ENCODE data around the gene CACTIN. TPM values are rescaled to one million over a fixed set of nuclear protein-coding genes. Genes with fewer than 3 reads are reported as not detected.

Gene CACTIN
- total and polyA plus RNA-seq, 5 donors from 2014 or later: 2.9 to 32.7 (median 9.1) TPM

GRCh38 chr19:3641515-3642269 lies 15.1 kb upstream of the CACTIN start:
- H3K9me3 ChIP-seq (ENCODE audit: control insufficient read depth in 2 of 2, low read length in 2 of 2): no peaks in the 10 kb centered on the region
- H3K27ac ChIP-seq (ENCODE audit: insufficient read depth, low read length, poor library complexity, severe bottlenecking): no peak overlapping the region
- H3K4me3 ChIP-seq (ENCODE audit: low read depth, low read length): no peak overlapping the region
- Mint-ChIP-seq H3K4me3 (no peak overlapping the region), H3K27ac (no peak overlapping the region), H3K4me1 (no peaks in the 10 kb centered on the region), H3K36me3 (peaks cover 10% of the 10 kb centered on the region), H3K27me3 (no peaks in the 10 kb centered on the region), H3K9me3 (no peaks in the 10 kb centered on the region)
- DNase-seq: no peak
- H3K36me3 ChIP-seq (ENCODE audit: control insufficient read depth, insufficient read depth, low read length): peaks cover 7% of the 10 kb centered on the region
- H3K4me1 ChIP-seq (ENCODE audit: control insufficient read depth, insufficient read depth, low read length, poor library complexity, severe bottlenecking): no peaks in the 10 kb centered on the region
- no peaks in the 10 kb centered on the region for H3K27me3 ChIP-seq (ENCODE audit: control insufficient read depth, insufficient read depth, low read length)
- ATAC-seq (ENCODE audit: low read depth in 2 of 2): no peak

DNA sequence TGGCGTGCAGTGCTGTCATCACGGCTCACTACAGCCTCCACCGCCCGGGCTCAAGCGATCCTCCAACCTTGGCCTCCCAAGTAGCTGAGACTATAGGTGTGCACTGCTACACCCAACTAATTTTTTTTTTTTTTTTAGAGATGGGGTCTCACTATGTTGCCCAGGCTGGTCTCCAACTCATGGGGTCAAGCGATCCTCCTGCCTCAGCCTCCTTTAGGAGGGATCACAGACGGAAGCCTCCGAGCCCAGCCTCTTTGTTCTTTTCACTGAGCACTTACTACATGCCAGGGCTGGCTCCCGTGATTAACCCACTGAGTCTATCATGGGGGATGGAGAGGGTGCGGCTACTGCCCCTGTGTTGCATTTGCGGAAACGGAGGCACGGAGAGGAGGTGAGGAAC lies 12.9 kb upstream of the CACTIN start:
- no peak overlapping the region for H3K27ac ChIP-seq (ENCODE audit: insufficient read depth, low read length, poor library complexity, severe bottlenecking)
- no peaks in the 10 kb centered on the region for H3K27me3 Mint-ChIP-seq
- H3K9me3 Mint-ChIP-seq: peaks cover 0 to under 1% (median 0%) of the 10 kb centered on the region in 7 donors
- no peak overlapping the region for H3K4me3 ChIP-seq (ENCODE audit: low read depth, low read length)
- no peaks in the 10 kb centered on the region for H3K4me1 ChIP-seq (ENCODE audit: control insufficient read depth, insufficient read depth, low read length, poor library complexity, severe bottlenecking)
- peaks cover 7% of the 10 kb centered on the region for H3K36me3 ChIP-seq (ENCODE audit: control insufficient read depth, insufficient read depth, low read length)
- H3K27ac Mint-ChIP-seq: no peak overlapping the region
- no peak overlapping the region for H3K4me3 Mint-ChIP-seq
- H3K4me1 Mint-ChIP-seq: no peaks in the 10 kb centered on the region
- H3K27me3 ChIP-seq (ENCODE audit: control insufficient read depth, insufficient read depth, low read length): no peaks in the 10 kb centered on the region
- H3K9me3 ChIP-seq (ENCODE audit: control insufficient read depth in 2 of 2, low read length in 2 of 2): no peaks in the 10 kb centered on the region
- no peak for ATAC-seq (ENCODE audit: low read depth in 2 of 2)
- no peak for DNase-seq
- peaks cover 10% of the 10 kb centered on the region for H3K36me3 Mint-ChIP-seq

GRCh38 chr19:3638208-3639193 lies 11.9 kb upstream of the CACTIN start:
- Histone ChIP-seq H3K4me3 (ENCODE audit: low read depth, low read length) (no peak overlapping the region), H3K27ac (ENCODE audit: insufficient read depth, low read length, poor library complexity, severe bottlenecking) (no peak overlapping the region), H3K27me3 (ENCODE audit: control insufficient read depth, insufficient read depth, low read length) (no peaks in the 10 kb centered on the region), H3K36me3 (ENCODE audit: control insufficient read depth, insufficient read depth, low read length) (peaks cover 7% of the 10 kb centered on the region), H3K9me3 (ENCODE audit: control insufficient read depth in 2 of 2, low read length in 2 of 2) (no peaks in the 10 kb centered on the region), H3K4me1 (ENCODE audit: control insufficient read depth, insufficient read depth, low read length, poor library complexity, severe bottlenecking) (no peaks in the 10 kb centered on the region)
- Mint-ChIP-seq H3K27me3 (no peaks in the 10 kb centered on the region), H3K27ac (no peak overlapping the region), H3K4me1 (no peaks in the 10 kb centered on the region), H3K36me3 (peaks cover 10% of the 10 kb centered on the region), H3K4me3 (no peak overlapping the region), H3K9me3 (peaks cover 0 to 1% (median 0%) of the 10 kb centered on the region in 7 donors)
- no peak for ATAC-seq (ENCODE audit: low read depth in 2 of 2)
- DNase-seq: no peak

- Mint-ChIP-seq H3K27me3 (no peaks in the 10 kb centered on the region), H3K4me3 (no peak overlapping the region)
These were observed 11.0 kb upstream of the CACTIN start for GRCh38 chr19:3637621-3638020.

GRCh38 chr19:3636962-3637361 lies 10.4 kb upstream of the CACTIN start:
- Histone ChIP-seq H3K27me3 (ENCODE audit: control insufficient read depth, insufficient read depth, low read length) (no peaks in the 10 kb centered on the region), H3K9me3 (ENCODE audit: control insufficient read depth in 2 of 2, low read length in 2 of 2) (no peaks in the 10 kb centered on the region), H3K4me1 (ENCODE audit: control insufficient read depth, insufficient read depth, low read length, poor library complexity, severe bottlenecking) (no peaks in the 10 kb centered on the region), H3K36me3 (ENCODE audit: control insufficient read depth, insufficient read depth, low read length) (peaks cover 7% of the 10 kb centered on the region), H3K4me3 (ENCODE audit: low read depth, low read length) (no peak overlapping the region), H3K27ac (ENCODE audit: insufficient read depth, low read length, poor library complexity, severe bottlenecking) (no peak overlapping the region)
- Mint-ChIP-seq H3K4me1 (no peaks in the 10 kb centered on the region), H3K4me3 (no peak overlapping the region), H3K27me3 (no peaks in the 10 kb centered on the region), H3K27ac (no peak overlapping the region), H3K9me3 (peaks cover 0 to 1% (median 0%) of the 10 kb centered on the region in 7 donors), H3K36me3 (peaks cover 5% of the 10 kb centered on the region)
- DNase-seq: no peak
- no peak for ATAC-seq (ENCODE audit: low read depth in 2 of 2)

More at GRCh38 chr19:3637621-3638020, 11.0 kb upstream of the CACTIN start:
- H3K27ac Mint-ChIP-seq: no peak overlapping the region
- Histone ChIP-seq H3K9me3 (ENCODE audit: control insufficient read depth in 2 of 2, low read length in 2 of 2) (no peaks in the 10 kb centered on the region), H3K36me3 (ENCODE audit: control insufficient read depth, insufficient read depth, low read length) (peaks cover 7% of the 10 kb centered on the region), H3K4me1 (ENCODE audit: control insufficient read depth, insufficient read depth, low read length, poor library complexity, severe bottlenecking) (no peaks in the 10 kb centered on the region), H3K27me3 (ENCODE audit: control insufficient read depth, insufficient read depth, low read length) (no peaks in the 10 kb centered on the region), H3K4me3 (ENCODE audit: low read depth, low read length) (no peak overlapping the region), H3K27ac (ENCODE audit: insufficient read depth, low read length, poor library complexity, severe bottlenecking) (no peak overlapping the region)
- ATAC-seq (ENCODE audit: low read depth in 2 of 2) (no peak), DNase-seq (no peak)
- peaks cover 6% of the 10 kb centered on the region for H3K36me3 Mint-ChIP-seq
- no peaks in the 10 kb centered on the region for H3K4me1 Mint-ChIP-seq
- H3K9me3 Mint-ChIP-seq: peaks cover 0 to 1% (median 0%) of the 10 kb centered on the region in 7 donors

- Histone ChIP-seq H3K27me3 (ENCODE audit: control insufficient read depth, insufficient read depth, low read length) (no peaks in the 10 kb centered on the region), H3K4me3 (ENCODE audit: low read depth, low read length) (no peak overlapping the region), H3K27ac (ENCODE audit: insufficient read depth, low read length, poor library complexity, severe bottlenecking) (no peak overlapping the region), H3K36me3 (ENCODE audit: control insufficient read depth, insufficient read depth, low read length) (peaks cover 7% of the 10 kb centered on the region), H3K9me3 (ENCODE audit: control insufficient read depth in 2 of 2, low read length in 2 of 2) (no peaks in the 10 kb centered on the region), H3K4me1 (ENCODE audit: control insufficient read depth, insufficient read depth, low read length, poor library complexity, severe bottlenecking) (no peaks in the 10 kb centered on the region)
- H3K4me1 Mint-ChIP-seq: no peaks in the 10 kb centered on the region
- no peaks in the 10 kb centered on the region for H3K27me3 Mint-ChIP-seq
- peaks cover 5% of the 10 kb centered on the region for H3K36me3 Mint-ChIP-seq
- no peak overlapping the region for H3K27ac Mint-ChIP-seq
- H3K4me3 Mint-ChIP-seq: no peak overlapping the region
- ATAC-seq (ENCODE audit: low read depth in 2 of 2) (no peak), DNase-seq (no peak)
- H3K9me3 Mint-ChIP-seq: peaks cover 0 to 1% (median 0%) of the 10 kb centered on the region in 7 donors
These were observed 9.9 kb upstream of the CACTIN start for GRCh38 chr19:3636506-3636905.

GRCh38 chr19:3634496-3635045 lies 8.0 kb upstream of the CACTIN start:
- Histone ChIP-seq H3K4me3 (ENCODE audit: low read depth, low read length) (no peak overlapping the region), H3K36me3 (ENCODE audit: control insufficient read depth, insufficient read depth, low read length) (peaks cover 5% of the 10 kb centered on the region), H3K27me3 (ENCODE audit: control insufficient read depth, insufficient read depth, low read length) (no peaks in the 10 kb centered on the region), H3K27ac (ENCODE audit: insufficient read depth, low read length, poor library complexity, severe bottlenecking) (no peak overlapping the region), H3K9me3 (ENCODE audit: control insufficient read depth in 2 of 2, low read length in 2 of 2) (no peaks in the 10 kb centered on the region), H3K4me1 (ENCODE audit: control insufficient read depth, insufficient read depth, low read length, poor library complexity, severe bottlenecking) (no peaks in the 10 kb centered on the region)
- peaks cover 0 to 1% (median 0%) of the 10 kb centered on the region in 7 donors for H3K9me3 Mint-ChIP-seq
- H3K27me3 Mint-ChIP-seq: no peaks in the 10 kb centered on the region
- ATAC-seq (ENCODE audit: low read depth in 2 of 2): no peak
- H3K36me3 Mint-ChIP-seq: peaks cover 8% of the 10 kb centered on the region
- peak overlapping the region in 1 of 4 donors; percentile 46 for H3K4me3 Mint-ChIP-seq
- no peak overlapping the region for H3K27ac Mint-ChIP-seq
- H3K4me1 Mint-ChIP-seq: peaks cover 0 to 2% (median 0%) of the 10 kb centered on the region in 4 donors
- DNase-seq: no peak
